GM23248 (cell line): Measurements from ENCODE around the gene PPP1R37. TPM values are rescaled to one million over a fixed set of nuclear protein-coding genes. Genes with fewer than 3 reads are reported as not detected.

Experiments
- DNase-seq: peaks from one replicate; pipeline ENCODE4 v3.0.0-alpha.2; 2015
- H2AFZ ChIP-seq: fragments of 200-600 bp; sonication (generic); 2 replicates; pipeline ENCODE4 v1.6.1; 2016; ENCODE audit warnings: antibody characterized with exemption
- H3F3A ChIP-seq: fragments of 200-600 bp; sonication (generic); 2 replicates; pipeline ENCODE4 v1.6.1; 2016; ENCODE audit warnings: mild to moderate bottlenecking, antibody characterized with exemption, mixed run types; ENCODE audit not compliant: insufficient read depth
- H3K27ac ChIP-seq: fragments of 200-600 bp; sonication (generic); 2 replicates; pipeline ENCODE4 v1.5.1; 2016; ENCODE audit warnings: mild to moderate bottlenecking
- H3K27me3 ChIP-seq: fragments of 200-600 bp; sonication (generic); replicated peaks from 2 replicates; pipeline ENCODE4 v1.6.1; 2016; ENCODE audit warnings: mild to moderate bottlenecking; ENCODE audit not compliant: insufficient read depth
- H3K36me3 ChIP-seq: fragments of 200-600 bp; sonication (generic); 2 replicates; pipeline ENCODE4 v1.6.1; 2016; ENCODE audit warnings: low read depth, mild to moderate bottlenecking
- H3K4me1 ChIP-seq: fragments of 200-600 bp; sonication (generic); 2 replicates; pipeline ENCODE4 v1.6.1; 2016; ENCODE audit warnings: mild to moderate bottlenecking; ENCODE audit not compliant: insufficient read depth
- H3K4me2 ChIP-seq: fragments of 200-600 bp; sonication (generic); one replicate; pipeline ENCODE4 v1.6.1; 2016; ENCODE audit warnings: mild to moderate bottlenecking; ENCODE audit not compliant: unreplicated experiment
- H3K4me3 ChIP-seq: fragments of 200-600 bp; sonication (generic); 2 replicates; pipeline ENCODE4 v1.5.1; 2016; ENCODE audit warnings: mild to moderate bottlenecking
- H3K79me2 ChIP-seq: fragments of 200-600 bp; sonication (generic); 2 replicates; pipeline ENCODE4 v1.6.1; 2016; ENCODE audit warnings: mild to moderate bottlenecking; ENCODE audit not compliant: insufficient read depth
- H3K9ac ChIP-seq: fragments of 200-600 bp; sonication (generic); 2 replicates; pipeline ENCODE4 v1.6.1; 2016; ENCODE audit warnings: mild to moderate bottlenecking
- H3K9me2 ChIP-seq: fragments of 200-600 bp; sonication (generic); 2 replicates; pipeline ENCODE4 v1.6.1; 2016; ENCODE audit warnings: mixed run types, mild to moderate bottlenecking, moderate library complexity; ENCODE audit not compliant: insufficient read depth
- H3K9me3 ChIP-seq: fragments of 200-600 bp; sonication (generic); one replicate; pipeline ENCODE4 v1.6.1; 2017; ENCODE audit warnings: low read depth
- H4K20me1 ChIP-seq: fragments of 200-600 bp; sonication (generic); 2 replicates; pipeline ENCODE4 v1.6.0; 2016; ENCODE audit not compliant: insufficient read depth
- EZH2 ChIP-seq: fragments of 200-600 bp; sonication (generic); IDR thresholded peaks from 2 replicates; pipeline ENCODE4 v1.6.1; 2018; ENCODE audit warnings: antibody characterized with exemption, mild to moderate bottlenecking; ENCODE audit not compliant: insufficient read depth, poor library complexity, severe bottlenecking
- EZH2phosphoT487 ChIP-seq: fragments of 200-600 bp; sonication (generic); IDR thresholded peaks from 2 replicates; pipeline ENCODE4 v1.6.1; 2018; ENCODE audit warnings: antibody characterized with exemption, moderate library complexity, mild to moderate bottlenecking, low read depth; ENCODE audit not compliant: insufficient read depth
- WGBS, 2 experiments: methylation state at CpG; one replicate each; pipeline ENCODE4 v1.1.6; 2015 to 2017; ENCODE audit warnings: low lambda C conversion rate in 2 of 2, low coverage in 1 of 2; ENCODE audit errors: missing lambda C conversion rate in 2 of 2; 5-methylcytosine and 5-hydroxymethylcytosine counted together
- in situ Hi-C: fragments of 300-500 bp; cut with MboI; formaldehyde crosslinking; loops from 2 replicates; pipeline ENCODE4 v1.15.0; 2020
- polyA plus RNA-seq: library from polyadenylated mRNA; unstranded; fragments of >200 nt; fragmentation: Nextera tagmentation; extraction: Ambion mirVana; gene quantifications from 2 replicates; pipeline ENCODE4 v1.2.1, GENCODE V29; 2016
- total RNA-seq: library from RNA; depleted of rRNA; stranded (reverse); fragments of >200 nt; shearing (Covaris generic); gene quantifications from 2 replicates; pipeline ENCODE4 v1.2.3, GENCODE V29; 2014

PPP1R37 gene
- total and polyA plus RNA-seq, 2 experiments from 2014 or later, result 1.9 to 43.8 TPM

GRCh38 chr19:45153339-45154063, 60.5 kb downstream of the PPP1R37 start:
- H2AFZ ChIP-seq, result 0 out of 2 replicates have a peak overlapping the region, but pooled peaks have one; percentile 23
- DNase-seq, result peak; percentile 79
- in situ Hi-C loops, result no loop called here

DNA sequence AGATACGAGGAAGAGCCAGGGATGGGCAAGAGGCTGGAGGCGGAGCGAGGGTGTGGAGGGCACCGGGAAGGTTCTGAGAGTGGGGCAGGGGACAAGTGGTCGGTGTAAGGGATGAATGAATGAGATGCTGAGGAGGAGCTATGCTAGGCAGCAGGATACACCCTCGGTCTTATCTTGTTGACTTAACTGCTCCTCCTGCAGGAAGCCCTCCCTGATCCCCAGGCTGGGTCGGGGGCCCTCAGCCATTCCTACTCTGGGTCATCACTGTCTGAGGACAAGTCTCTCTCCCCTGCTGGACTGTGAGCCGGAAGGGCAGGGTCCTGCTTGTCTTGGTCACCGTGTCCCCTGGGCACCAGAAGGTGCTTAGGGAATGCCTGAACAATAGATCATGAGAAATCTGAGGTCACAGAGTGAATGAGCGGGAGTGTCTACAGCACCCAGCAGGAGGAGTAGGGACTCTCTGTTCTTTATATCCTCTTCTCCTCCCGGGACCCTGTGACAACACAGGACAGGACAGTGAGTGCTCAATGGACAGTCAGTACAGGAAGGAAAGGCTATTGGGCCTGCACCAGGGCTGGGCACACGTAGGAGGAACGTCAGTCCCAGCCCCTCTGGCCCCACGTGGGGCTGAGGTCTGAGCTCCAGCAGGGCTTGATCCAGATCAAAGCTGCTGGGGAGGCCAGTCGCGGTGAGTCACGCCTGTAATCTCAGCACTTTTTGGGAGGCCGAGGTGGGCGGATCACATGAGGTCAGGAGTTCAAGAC, 61.3 kb downstream of the PPP1R37 start:
- WGBS, 2 experiments, result 42 to 47% methylated on average over 18 to 19 of the region's 19 CpGs
- peak; percentile 72 for DNase-seq
- no peak overlapping the region for H3K27ac ChIP-seq
- H3K9ac ChIP-seq, result no peak overlapping the region
- H3K4me3 ChIP-seq, result peak overlapping the region; percentile 39; the same call in 1 of the 2 replicates
- H3K9me2 ChIP-seq, result no peaks in the 10 kb centered on the region
- H3K79me2 ChIP-seq, result no peaks in the 10 kb centered on the region
- no peaks in the 10 kb centered on the region for H3K36me3 ChIP-seq
- 0 out of 2 replicates have a peak overlapping the region, but pooled peaks have one; percentile 23 for H2AFZ ChIP-seq
- no peaks in the 10 kb centered on the region for H3K9me3 ChIP-seq
- no peak for TF ChIP-seq EZH2
- no peak for TF ChIP-seq EZH2phosphoT487
- no peaks in the 10 kb centered on the region for H3F3A ChIP-seq
- H3K4me1 ChIP-seq, result peaks cover 6% of the 10 kb centered on the region; the same call in 1 of the 2 replicates
- H3K27me3 ChIP-seq, result no peaks in the 10 kb centered on the region
- no peak overlapping the region for H3K4me2 ChIP-seq
- in situ Hi-C loops, result no loop called here
- H4K20me1 ChIP-seq, result no peaks in the 10 kb centered on the region

More at GRCh38 chr19:45153339-45154063, 60.5 kb downstream of the PPP1R37 start:
- Histone ChIP-seq H3K9ac (peak overlapping the region; percentile 13; the same call in 1 of the 2 replicates), H3K4me1 (peaks cover 6% of the 10 kb centered on the region; the same call in 1 of the 2 replicates), H3K9me2 (no peaks in the 10 kb centered on the region), H3K9me3 (no peaks in the 10 kb centered on the region), H4K20me1 (no peaks in the 10 kb centered on the region), H3K79me2 (no peaks in the 10 kb centered on the region), H3K36me3 (no peaks in the 10 kb centered on the region), H3K4me3 (peak overlapping the region; percentile 39), H3K4me2 (peak overlapping the region; percentile 55), H3K27ac (no peak overlapping the region), H3F3A (no peaks in the 10 kb centered on the region), H3K27me3 (no peaks in the 10 kb centered on the region)
- 4 to 5% methylated on average over 53 to 58 of the region's 69 CpGs for WGBS, 2 experiments
- no peak for TF ChIP-seq EZH2phosphoT487
- no peak for TF ChIP-seq EZH2

DNA sequence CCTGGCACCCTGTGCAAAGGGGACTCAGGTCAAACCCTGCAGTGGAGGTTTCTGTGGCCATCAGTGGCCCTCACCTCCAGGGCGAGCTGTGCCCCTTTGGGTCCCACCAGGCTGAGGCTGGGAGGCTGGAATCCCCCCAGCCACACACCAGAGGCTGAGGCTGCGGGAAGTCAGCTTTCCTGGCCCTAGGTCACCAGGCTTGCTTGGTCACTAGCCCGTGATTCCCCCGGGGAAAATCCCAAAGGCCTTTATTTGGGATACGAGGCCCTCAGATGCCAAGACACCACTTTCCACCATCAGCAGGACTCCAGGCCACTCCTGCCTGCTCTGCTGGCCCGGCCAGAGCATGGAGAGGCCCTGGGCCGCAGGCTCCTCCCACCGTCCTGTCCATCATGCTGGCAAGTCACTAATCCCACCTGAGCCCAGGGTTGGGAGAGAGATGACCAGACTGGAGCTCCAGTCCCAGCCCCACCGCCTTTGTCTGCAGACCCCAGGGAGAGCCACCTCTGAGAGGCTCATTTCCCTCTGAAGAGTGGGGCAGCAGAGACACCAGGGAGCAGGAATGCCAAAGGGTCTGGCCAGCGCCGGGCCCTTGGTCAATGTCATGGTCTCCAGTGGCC, 63.1 kb downstream of the PPP1R37 start:
- no peaks in the 10 kb centered on the region for H3K27me3 ChIP-seq
- no peak overlapping the region for H3K4me3 ChIP-seq
- no peak overlapping the region for H3K4me2 ChIP-seq
- DNase-seq, result no peak
- H3K36me3 ChIP-seq, result no peaks in the 10 kb centered on the region
- H3K9me2 ChIP-seq, result no peaks in the 10 kb centered on the region
- no peak overlapping the region for H2AFZ ChIP-seq
- no peaks in the 10 kb centered on the region for H3K9me3 ChIP-seq
- H3K27ac ChIP-seq, result no peak overlapping the region
- in situ Hi-C loops, result no loop called here
- H3K4me1 ChIP-seq, result peaks cover 6% of the 10 kb centered on the region; the same call in 1 of the 2 replicates
- TF ChIP-seq EZH2 (no peak), EZH2phosphoT487 (no peak)
- H4K20me1 ChIP-seq, result no peaks in the 10 kb centered on the region
- H3K79me2 ChIP-seq, result no peaks in the 10 kb centered on the region
- 56 to 73% methylated on average over 10 of the region's 11 CpGs for WGBS, 2 experiments
- H3K9ac ChIP-seq, result no peak overlapping the region
- no peaks in the 10 kb centered on the region for H3F3A ChIP-seq

DNA sequence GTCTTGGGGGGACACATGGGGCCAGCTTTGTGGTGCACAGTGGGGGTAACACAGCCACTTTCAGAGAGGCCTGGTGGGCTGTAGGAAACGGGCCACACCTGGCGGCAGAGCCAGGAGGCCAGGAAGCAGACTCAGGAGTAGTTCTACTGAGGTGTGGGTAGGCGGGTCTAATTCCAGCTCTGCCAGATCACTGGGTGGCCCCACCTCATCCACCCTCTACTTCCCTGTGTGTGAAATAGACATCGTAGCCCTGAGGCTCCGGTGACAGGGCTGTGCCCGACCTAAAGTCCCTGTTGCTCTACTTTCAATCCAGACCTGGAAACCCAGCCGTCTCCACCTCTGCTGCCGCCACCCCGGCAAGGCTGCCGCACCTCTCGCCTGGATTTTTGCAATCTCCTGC, 63.8 kb downstream of the PPP1R37 start:
- no peak overlapping the region for H3K4me3 ChIP-seq
- H3K9me2 ChIP-seq, result no peaks in the 10 kb centered on the region
- no peaks in the 10 kb centered on the region for H3K36me3 ChIP-seq
- H3F3A ChIP-seq, result no peaks in the 10 kb centered on the region
- in situ Hi-C loops, result no loop called here
- H3K4me1 ChIP-seq, result peaks cover 6% of the 10 kb centered on the region; the same call in 1 of the 2 replicates
- H3K27me3 ChIP-seq, result no peaks in the 10 kb centered on the region
- H4K20me1 ChIP-seq, result no peaks in the 10 kb centered on the region
- 61 to 66% methylated on average over 10 to 11 of the region's 11 CpGs for WGBS, 2 experiments
- no peaks in the 10 kb centered on the region for H3K9me3 ChIP-seq
- no peak overlapping the region for H2AFZ ChIP-seq
- H3K79me2 ChIP-seq, result no peaks in the 10 kb centered on the region
- no peak overlapping the region for H3K9ac ChIP-seq
- DNase-seq, result no peak
- no peak for TF ChIP-seq EZH2
- no peak for TF ChIP-seq EZH2phosphoT487
- H3K27ac ChIP-seq, result no peak overlapping the region
- H3K4me2 ChIP-seq, result no peak overlapping the region
